Measurements from ENCODE around the gene REC114.

GRCh38 chr15:73573037-73573436 lies 130.1 kb downstream of the REC114 start:
- TF ChIP-seq, protein P1, sequence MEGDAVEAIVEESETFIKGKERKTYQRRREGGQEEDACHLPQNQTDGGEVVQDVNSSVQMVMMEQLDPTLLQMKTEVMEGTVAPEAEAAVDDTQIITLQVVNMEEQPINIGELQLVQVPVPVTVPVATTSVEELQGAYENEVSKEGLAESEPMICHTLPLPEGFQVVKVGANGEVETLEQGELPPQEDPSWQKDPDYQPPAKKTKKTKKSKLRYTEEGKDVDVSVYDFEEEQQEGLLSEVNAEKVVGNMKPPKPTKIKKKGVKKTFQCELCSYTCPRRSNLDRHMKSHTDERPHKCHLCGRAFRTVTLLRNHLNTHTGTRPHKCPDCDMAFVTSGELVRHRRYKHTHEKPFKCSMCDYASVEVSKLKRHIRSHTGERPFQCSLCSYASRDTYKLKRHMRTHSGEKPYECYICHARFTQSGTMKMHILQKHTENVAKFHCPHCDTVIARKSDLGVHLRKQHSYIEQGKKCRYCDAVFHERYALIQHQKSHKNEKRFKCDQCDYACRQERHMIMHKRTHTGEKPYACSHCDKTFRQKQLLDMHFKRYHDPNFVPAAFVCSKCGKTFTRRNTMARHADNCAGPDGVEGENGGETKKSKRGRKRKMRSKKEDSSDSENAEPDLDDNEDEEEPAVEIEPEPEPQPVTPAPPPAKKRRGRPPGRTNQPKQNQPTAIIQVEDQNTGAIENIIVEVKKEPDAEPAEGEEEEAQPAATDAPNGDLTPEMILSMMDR (IDR thresholded peaks at IDR 0.05) = no peak
- TF ChIP-seq ZFX (IDR thresholded peaks at IDR 0.05; ENCODE audit: borderline replicate concordance) = no peak
